Astrocyte of the spinal cord (primary cell): ENCODE data around the gene HOXA4.

ENCODE experiments used
- DNase-seq: peaks from one replicate; pipeline ENCODE4 v3.0.0; 2011; ENCODE audit warnings: low read depth, low spot score
- H3K4me3 ChIP-seq: 2 replicates; pipeline ENCODE4 v1.5.1; 2011; ENCODE audit warnings: low read depth, mild to moderate bottlenecking, low read length, moderate library complexity
- CTCF ChIP-seq: IDR thresholded peaks from 2 replicates; pipeline ENCODE4 v1.5.1; 2012; ENCODE audit warnings: low read depth, mild to moderate bottlenecking, low read length, inconsistent platforms
- in situ Hi-C: cut with HindIII; loops from 2 replicates; pipeline ENCODE4 v1.10.0; 2017; ENCODE audit warnings: low sequenced_read_pairs

Gene HOXA4

DNA sequence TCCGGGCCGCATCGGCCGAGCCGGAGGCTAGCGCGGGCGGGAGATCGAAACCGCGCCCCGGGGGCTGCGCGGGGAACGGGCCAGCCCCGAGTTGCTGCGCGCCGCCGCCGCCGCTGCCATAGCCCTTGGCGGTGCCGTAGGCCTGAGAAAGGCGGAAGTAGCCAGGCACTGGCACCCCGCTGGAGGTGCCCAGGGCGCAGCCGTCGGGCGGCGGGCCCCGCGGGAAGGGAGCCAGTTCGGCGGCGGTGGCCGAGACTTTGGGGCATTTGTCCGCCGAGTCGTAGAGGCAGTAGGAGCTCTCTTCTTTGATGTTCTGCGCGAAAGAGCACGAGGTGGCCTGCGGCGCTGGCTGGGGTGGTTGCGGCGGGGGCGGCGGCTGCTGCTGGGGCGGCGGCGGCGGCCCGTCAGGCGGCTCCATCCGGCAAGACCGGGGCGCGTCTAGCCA is 43.0 kb upstream of the HOXA4 start:
- peak overlapping the region; percentile 15 for H3K4me3 ChIP-seq
- DNase-seq, result no peak
- in situ Hi-C loops, result loop anchor here (25.0 kb wide), 1 partner anchor 786 kb away; no protein-coding TSS in a partner anchor
- no peak for TF ChIP-seq CTCF

- peak overlapping the region; percentile 23 for H3K4me3 ChIP-seq
- in situ Hi-C loops, result loop anchor here (25.0 kb wide), 1 partner anchor 786 kb away; no protein-coding TSS in a partner anchor
- no peak for TF ChIP-seq CTCF
- peak; percentile 28 for DNase-seq
These were observed 42.4 kb upstream of the HOXA4 start for GRCh38 chr7:27172823-27173510.

DNA sequence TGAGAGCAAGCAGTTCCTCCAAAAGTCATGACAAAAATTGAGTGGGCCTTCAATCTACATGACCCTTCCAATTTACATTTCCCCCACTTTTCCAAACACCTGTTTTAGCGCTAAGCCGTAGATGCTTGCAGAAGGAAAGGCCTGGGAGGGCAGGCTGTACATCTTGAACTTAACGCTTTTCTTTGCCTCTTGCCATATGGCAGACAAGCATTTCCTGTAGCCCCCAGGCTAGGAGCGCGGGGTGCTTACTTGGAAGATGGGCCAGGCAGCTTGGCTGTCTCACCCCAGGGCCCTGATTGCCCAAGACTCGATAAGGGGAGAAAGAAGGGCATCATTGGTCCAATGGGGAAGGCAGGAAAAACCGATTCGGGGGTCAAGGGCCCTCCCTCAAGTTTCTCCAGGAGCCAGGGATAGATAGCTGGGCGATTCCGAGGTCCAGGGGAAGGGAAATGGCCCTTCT is 41.8 kb upstream of the HOXA4 start:
- no peak for DNase-seq
- TF ChIP-seq CTCF, result no peak
- H3K4me3 ChIP-seq, result peak overlapping the region; percentile 23
- in situ Hi-C loops, result loop anchor here (25.0 kb wide), 1 partner anchor 785 kb away; no protein-coding TSS in a partner anchor

- in situ Hi-C loops, result loop anchor here (25.0 kb wide), 1 partner anchor 784 kb away; no protein-coding TSS in a partner anchor
- DNase-seq, result no peak
- no peak for TF ChIP-seq CTCF
- peak overlapping the region; percentile 17 for H3K4me3 ChIP-seq
These were observed 41.2 kb upstream of the HOXA4 start for GRCh38 chr7:27171637-27172314.

- peak overlapping the region; percentile 17 for H3K4me3 ChIP-seq
- no peak for DNase-seq
- no peak for TF ChIP-seq CTCF
- in situ Hi-C loops, result loop anchor here (25.0 kb wide), 1 partner anchor 784 kb away; no protein-coding TSS in a partner anchor
These were observed 40.7 kb upstream of the HOXA4 start for GRCh38 chr7:27171325-27171636.

- H3K4me3 ChIP-seq, result peak overlapping the region; percentile 22
- TF ChIP-seq CTCF, result no peak
- DNase-seq, result no peak
- in situ Hi-C loops, result loop anchor here (25.0 kb wide), 1 partner anchor 783 kb away; no protein-coding TSS in a partner anchor
These were observed 40.1 kb upstream of the HOXA4 start for GRCh38 chr7:27170426-27171324.
